ENCODE measurements around the gene MAPRE2.
A peak's percentile ranks its signal among the peaks of the same experiment; 100 is the strongest.

MAPRE2 gene

GRCh38 chr18:35040988-35041814 lies at the start of gene MAPRE2:
Gene MAPRE2 (plus strand): TSS chr18:35041413. CDS start chr18:35041540, 127 bp downstream.
- ATAC-seq (peak; percentile 88), DNase-seq (peak; percentile 97 to 98)
- Mint-ChIP-seq H3K27ac (peak within 1 kb of the TSS; percentile 99), H3K27me3 (no peaks in the 10 kb centered on the region), H3K4me3 (peak within 1 kb of the TSS; percentile 95 to 98), H3K9me3 (no peaks in the 10 kb centered on the region), H3K4me1 (peaks cover 69% of the 10 kb centered on the region)

GRCh38 chr18:34991561-34991960 lies 49.7 kb upstream of the MAPRE2 start:
- no peak overlapping the region for H3K4me3 Mint-ChIP-seq
- DNase-seq (no peak), ATAC-seq (no peak)
- H3K4me1 Mint-ChIP-seq, result peaks cover 10% of the 10 kb centered on the region
- no peaks in the 10 kb centered on the region for H3K9me3 Mint-ChIP-seq
- H3K27ac Mint-ChIP-seq, result no peak overlapping the region
- H3K27me3 Mint-ChIP-seq, result no peaks in the 10 kb centered on the region

DNA sequence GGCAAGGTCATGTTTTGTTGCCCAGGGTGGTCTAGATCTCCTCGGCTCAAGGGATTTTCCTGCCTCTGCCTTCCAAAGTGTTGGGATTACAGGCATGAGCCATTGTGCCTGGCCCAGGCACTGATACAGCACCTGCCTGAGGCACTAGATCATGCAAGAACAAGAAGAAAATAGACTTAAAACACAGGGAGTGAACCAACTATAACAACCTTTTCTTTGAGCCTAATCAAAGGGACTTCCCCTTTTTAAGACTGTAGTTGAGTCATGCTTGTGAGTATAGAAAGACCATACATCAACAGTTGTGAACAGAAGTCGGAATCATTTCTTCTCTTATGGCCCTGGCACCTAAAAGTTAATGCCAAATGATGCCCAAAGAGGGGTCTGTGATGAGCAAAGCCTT lies 47.9 kb upstream of the MAPRE2 start:
- H3K9me3 Mint-ChIP-seq, result no peaks in the 10 kb centered on the region
- H3K27ac Mint-ChIP-seq, result no peak overlapping the region
- no peaks in the 10 kb centered on the region for H3K27me3 Mint-ChIP-seq
- ATAC-seq (peak; percentile 82), DNase-seq (no peak)
- H3K4me1 Mint-ChIP-seq, result peaks cover 10% of the 10 kb centered on the region
- H3K4me3 Mint-ChIP-seq, result no peak overlapping the region

DNA sequence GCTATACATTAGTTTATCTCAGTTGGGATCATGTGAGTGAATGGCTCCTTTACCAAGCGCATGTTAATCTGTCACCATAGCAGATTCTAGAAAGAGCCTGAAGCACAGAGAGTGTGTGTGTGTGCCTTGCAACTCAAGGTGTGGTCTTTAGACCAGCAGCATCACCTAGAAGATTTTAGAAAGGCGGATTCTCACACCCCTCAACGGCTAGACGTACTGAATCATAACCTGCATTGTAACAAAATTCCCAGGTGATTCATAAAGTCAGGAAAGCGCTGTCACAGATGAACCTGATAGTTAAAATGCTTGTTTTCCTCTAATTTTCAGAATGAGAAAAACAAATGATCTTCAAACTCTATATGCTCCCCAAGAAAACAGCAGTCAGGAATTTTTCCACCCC lies 45.5 kb upstream of the MAPRE2 start:
- no peaks in the 10 kb centered on the region for H3K27me3 Mint-ChIP-seq
- no peaks in the 10 kb centered on the region for H3K9me3 Mint-ChIP-seq
- peaks cover 16% of the 10 kb centered on the region for H3K4me1 Mint-ChIP-seq
- ATAC-seq, result no peak
- DNase-seq, result no peak
- no peak overlapping the region for H3K27ac Mint-ChIP-seq
- H3K4me3 Mint-ChIP-seq, result no peak overlapping the region

DNA sequence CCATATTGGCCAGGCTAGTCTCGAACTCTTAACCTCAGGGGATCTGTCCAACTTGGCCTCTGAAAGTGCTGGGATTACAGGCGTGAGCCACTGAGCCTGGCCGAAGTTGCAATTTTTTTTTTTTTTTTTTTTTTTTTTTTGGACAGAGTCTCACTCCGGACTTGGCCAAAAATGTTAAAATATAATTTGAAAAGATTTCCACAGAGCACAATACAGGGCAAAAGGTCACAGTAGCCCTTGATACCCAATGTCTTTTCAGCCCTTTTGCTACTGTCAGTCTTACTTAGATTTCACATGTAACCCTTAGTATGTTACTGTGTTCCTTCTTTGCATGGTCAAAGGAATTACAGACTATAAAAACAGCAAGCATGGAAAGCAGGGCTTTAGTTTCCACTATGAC lies 42.6 kb upstream of the MAPRE2 start:
- H3K9me3 Mint-ChIP-seq, result no peaks in the 10 kb centered on the region
- no peak overlapping the region for H3K4me3 Mint-ChIP-seq
- ATAC-seq, result no peak
- H3K27ac Mint-ChIP-seq, result no peak overlapping the region
- peaks cover 8% of the 10 kb centered on the region for H3K4me1 Mint-ChIP-seq
- H3K27me3 Mint-ChIP-seq, result no peaks in the 10 kb centered on the region
- DNase-seq, result no peak

- Mint-ChIP-seq H3K9me3 (no peaks in the 10 kb centered on the region), H3K27ac (no peak overlapping the region), H3K4me1 (peaks cover 5% of the 10 kb centered on the region), H3K27me3 (no peaks in the 10 kb centered on the region), H3K4me3 (no peak overlapping the region)
- DNase-seq, result no peak
- ATAC-seq, result no peak
Observed at GRCh38 chr18:34999756-35000289, 41.4 kb upstream of the MAPRE2 start.

- Mint-ChIP-seq H3K4me1 (peaks cover 5% of the 10 kb centered on the region), H3K4me3 (no peak overlapping the region), H3K9me3 (no peaks in the 10 kb centered on the region), H3K27ac (peak overlapping the region in 1 of 2 donors; percentile 20), H3K27me3 (no peaks in the 10 kb centered on the region)
- no peak for ATAC-seq
- no peak for DNase-seq
Observed at GRCh38 chr18:35000457-35000856, 40.8 kb upstream of the MAPRE2 start.

DNA sequence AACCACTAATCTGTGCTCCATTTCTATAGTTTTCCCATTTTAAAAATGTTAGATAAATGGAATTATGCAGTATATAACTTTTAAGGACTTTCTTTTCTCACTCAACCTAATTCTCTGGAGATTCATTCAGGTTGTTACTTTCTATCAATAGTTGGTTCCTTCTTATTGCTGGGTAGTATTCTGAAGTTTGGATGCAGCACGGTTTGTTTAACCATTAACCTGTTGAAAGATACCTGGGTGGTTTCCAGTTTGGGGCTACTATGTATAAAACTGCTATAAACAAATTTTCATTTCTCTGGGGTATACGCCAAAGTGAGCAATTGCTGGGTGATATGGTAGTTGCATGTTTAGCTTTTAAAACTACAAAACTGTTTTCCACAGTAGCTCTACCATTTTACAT lies 39.1 kb upstream of the MAPRE2 start:
- H3K27ac Mint-ChIP-seq, result no peak overlapping the region
- H3K27me3 Mint-ChIP-seq, result no peaks in the 10 kb centered on the region
- peaks cover 5% of the 10 kb centered on the region for H3K4me1 Mint-ChIP-seq
- DNase-seq (no peak), ATAC-seq (no peak)
- no peaks in the 10 kb centered on the region for H3K9me3 Mint-ChIP-seq
- no peak overlapping the region for H3K4me3 Mint-ChIP-seq

DNA sequence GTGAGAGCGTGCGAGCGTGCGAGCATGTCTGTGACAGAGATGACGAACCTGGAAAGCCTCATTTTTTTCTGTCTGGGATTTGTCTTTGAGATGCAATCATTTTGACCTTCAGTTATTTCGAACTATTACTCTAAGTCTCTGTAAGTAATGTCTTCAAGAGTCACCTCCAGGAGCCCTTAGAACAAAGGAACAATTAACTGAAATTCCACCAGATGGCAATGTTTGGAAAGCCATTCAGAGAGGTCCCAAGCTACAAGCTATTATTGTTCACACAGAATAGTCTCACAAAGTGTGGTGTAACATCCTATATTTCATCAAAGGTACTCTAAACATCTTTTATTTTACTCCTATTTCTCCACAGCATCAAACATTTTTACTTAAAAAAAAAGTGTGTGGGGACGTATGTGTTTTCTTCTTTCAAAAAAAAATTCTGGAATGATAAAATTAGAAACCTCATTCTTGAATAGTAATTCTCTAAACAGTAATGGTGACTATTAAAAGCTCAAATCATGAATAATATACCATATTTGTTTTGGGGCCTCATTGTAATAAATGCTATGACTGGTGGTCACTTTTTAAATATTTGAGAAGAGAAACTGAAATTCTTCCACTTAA lies 35.1 kb upstream of the MAPRE2 start:
- H3K4me3 Mint-ChIP-seq, result no peak overlapping the region
- H3K4me1 Mint-ChIP-seq, result no peaks in the 10 kb centered on the region
- no peaks in the 10 kb centered on the region for H3K9me3 Mint-ChIP-seq
- no peaks in the 10 kb centered on the region for H3K27me3 Mint-ChIP-seq
- H3K27ac Mint-ChIP-seq, result no peak overlapping the region
- DNase-seq (no peak), ATAC-seq (peak; percentile 78)

DNA sequence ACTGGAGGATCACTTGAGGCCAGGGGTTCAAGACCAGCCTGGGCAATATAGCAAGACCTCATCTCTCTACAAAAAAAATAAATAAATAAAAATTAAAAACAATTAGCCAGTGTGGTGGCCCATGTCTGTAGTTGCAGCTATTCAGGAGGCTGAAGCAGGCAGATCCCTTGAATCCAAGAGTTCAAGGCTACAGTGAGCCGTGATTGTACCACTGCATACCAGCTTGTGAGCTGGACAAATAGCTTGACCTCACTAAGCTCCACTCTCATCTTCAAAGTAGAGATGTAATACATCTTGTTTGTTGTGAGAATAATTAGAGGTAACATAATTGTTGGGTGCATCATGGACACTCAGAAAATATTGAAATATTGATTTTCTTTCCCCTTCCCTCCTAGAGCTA lies 31.1 kb upstream of the MAPRE2 start:
- Mint-ChIP-seq H3K9me3 (no peaks in the 10 kb centered on the region), H3K4me1 (no peaks in the 10 kb centered on the region), H3K27ac (no peak overlapping the region), H3K4me3 (no peak overlapping the region), H3K27me3 (no peaks in the 10 kb centered on the region)
- DNase-seq, result no peak
- ATAC-seq, result no peak

GRCh38 chr18:35010993-35011392 lies 30.2 kb upstream of the MAPRE2 start:
- H3K4me1 Mint-ChIP-seq, result no peaks in the 10 kb centered on the region
- ATAC-seq (no peak), DNase-seq (no peak)
- no peak overlapping the region for H3K27ac Mint-ChIP-seq
- H3K9me3 Mint-ChIP-seq, result no peaks in the 10 kb centered on the region
- no peaks in the 10 kb centered on the region for H3K27me3 Mint-ChIP-seq
- no peak overlapping the region for H3K4me3 Mint-ChIP-seq

DNA sequence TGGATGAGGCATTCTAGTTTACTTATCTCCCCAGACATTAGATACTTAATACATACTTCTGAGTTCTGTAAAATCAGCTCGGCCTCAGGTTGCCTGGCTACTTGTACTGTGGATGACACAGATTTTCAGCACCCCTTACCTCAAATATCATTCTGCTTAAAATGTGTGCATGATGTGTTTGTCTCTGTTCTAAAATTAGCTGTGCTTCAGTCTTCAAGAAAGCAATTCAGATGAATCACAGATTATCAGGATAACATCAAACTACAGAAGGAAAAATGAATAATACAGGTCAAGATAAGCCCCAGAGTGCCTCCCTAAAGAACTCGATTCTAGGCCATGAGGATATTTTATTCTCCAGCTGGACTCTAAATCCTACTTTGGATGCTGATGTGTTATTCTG lies 21.3 kb upstream of the MAPRE2 start:
- ATAC-seq (no peak), DNase-seq (no peak)
- Mint-ChIP-seq H3K9me3 (no peaks in the 10 kb centered on the region), H3K27ac (no peak overlapping the region), H3K4me1 (no peaks in the 10 kb centered on the region), H3K4me3 (no peak overlapping the region), H3K27me3 (no peaks in the 10 kb centered on the region)

DNA sequence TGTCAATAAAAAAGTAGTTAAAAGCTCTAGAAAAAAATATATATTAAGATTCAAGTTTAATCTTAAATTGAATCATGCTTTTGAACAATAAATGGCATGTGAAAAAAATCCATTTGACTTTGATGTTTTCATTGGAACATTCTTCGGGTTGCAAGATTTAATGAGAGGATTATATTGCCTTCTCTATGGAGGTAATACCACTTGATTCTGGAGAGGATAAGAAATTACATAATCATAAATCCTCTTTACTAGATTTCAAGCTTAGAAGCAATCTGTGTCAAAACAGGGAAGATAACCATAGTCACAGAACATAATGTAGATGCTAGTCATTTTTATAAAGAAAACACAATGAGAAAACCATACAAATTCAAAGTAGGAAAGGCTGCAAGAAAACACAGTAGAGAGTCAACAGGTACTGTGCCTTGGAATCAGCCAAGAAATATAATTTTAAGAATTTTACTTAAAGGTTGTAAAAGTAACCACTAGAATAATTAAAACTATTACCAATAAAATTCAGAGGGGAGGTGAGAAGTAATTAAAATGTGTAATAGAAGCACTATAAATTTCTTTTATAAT lies 18.7 kb upstream of the MAPRE2 start:
- Mint-ChIP-seq H3K27me3 (no peaks in the 10 kb centered on the region), H3K27ac (no peak overlapping the region), H3K4me3 (no peak overlapping the region), H3K9me3 (no peaks in the 10 kb centered on the region), H3K4me1 (peaks cover 17% of the 10 kb centered on the region)
- DNase-seq (no peak), ATAC-seq (no peak)

DNA sequence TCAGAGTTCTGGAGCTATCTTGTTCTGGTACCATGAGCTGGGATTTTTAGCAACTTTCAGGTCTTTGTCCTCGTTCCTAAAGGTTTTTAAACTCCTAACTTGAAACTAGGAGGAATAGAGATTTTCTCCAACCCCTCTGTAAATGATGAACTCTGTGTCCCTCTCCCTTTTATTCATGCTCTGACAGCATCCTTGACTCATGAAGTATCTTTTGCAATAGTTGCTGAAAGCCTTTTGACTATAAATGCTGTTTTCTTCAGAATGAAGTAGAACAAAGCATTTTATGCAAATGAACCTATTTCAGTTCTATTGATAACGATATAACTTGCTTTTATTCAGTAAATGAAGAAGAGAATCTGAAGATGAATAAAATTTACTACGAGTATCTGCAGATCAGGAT lies 17.0 kb upstream of the MAPRE2 start:
- no peak overlapping the region for H3K4me3 Mint-ChIP-seq
- no peaks in the 10 kb centered on the region for H3K27me3 Mint-ChIP-seq
- no peak for DNase-seq

DNA sequence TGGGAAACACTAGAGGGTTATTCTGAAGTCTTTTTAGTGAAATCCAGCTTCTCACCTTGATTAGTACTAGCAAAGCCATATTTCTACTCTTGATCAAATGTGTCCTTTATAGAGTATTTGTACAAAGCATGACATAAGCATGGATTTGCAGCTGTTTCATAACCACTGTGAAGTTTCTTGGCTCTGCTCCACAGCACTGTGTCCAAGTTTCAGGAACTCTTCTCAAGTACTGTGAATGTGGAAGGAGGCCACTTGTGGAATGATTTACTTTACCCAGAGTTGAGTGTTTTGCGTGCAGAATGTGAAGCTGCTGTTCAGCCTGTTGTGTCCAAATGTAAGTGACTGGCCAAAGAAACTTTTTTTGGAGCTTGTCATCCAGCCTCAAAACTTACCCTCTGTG lies 16.2 kb upstream of the MAPRE2 start:
- Mint-ChIP-seq H3K27me3 (no peaks in the 10 kb centered on the region), H3K4me3 (no peak overlapping the region), H3K9me3 (no peaks in the 10 kb centered on the region), H3K27ac (no peak overlapping the region), H3K4me1 (peaks cover 39% of the 10 kb centered on the region)
- ATAC-seq (no peak), DNase-seq (no peak)

More for the DNA sequence above, 17.0 kb upstream of the MAPRE2 start:
- ATAC-seq, result no peak
- Mint-ChIP-seq H3K9me3 (no peaks in the 10 kb centered on the region), H3K27ac (no peak overlapping the region), H3K4me1 (peaks cover 31% of the 10 kb centered on the region)

DNA sequence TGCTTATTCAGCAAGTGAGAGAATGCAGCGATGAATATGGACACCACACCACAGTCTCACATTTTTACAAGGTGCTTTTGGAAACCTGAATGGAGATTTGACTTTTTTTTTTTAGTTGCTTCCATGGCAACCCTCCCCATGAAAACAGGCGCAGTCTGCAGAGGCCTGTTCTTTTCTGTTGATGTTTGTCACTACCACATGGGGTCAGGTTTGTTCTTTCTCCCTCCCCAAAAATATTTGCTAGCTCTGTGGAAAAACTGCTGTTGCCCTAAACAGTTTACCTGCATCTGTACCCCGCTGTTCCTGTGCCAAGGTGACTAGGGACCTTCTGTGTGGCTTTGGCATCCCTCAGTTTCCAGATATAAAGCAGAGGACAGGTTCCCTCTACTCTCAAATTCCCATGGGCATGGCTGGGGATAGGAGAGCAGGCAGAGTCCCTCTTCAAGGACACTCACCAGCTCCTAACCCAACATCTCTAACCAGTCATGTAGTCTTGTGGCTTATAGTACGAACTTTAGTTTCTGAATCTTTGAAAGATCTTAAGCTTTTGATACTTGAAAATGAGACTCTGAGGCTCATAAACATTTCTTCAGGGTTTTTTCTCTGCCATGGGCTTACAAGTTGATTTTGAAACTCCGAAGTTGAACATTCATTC lies 14.7 kb upstream of the MAPRE2 start:
- Mint-ChIP-seq H3K4me3 (peak overlapping the region; percentile 13 to 46), H3K27me3 (no peaks in the 10 kb centered on the region), H3K4me1 (peaks cover 53% of the 10 kb centered on the region), H3K27ac (no peak overlapping the region), H3K9me3 (no peaks in the 10 kb centered on the region)
- peak in 1 of 2 donors; percentile 22 for DNase-seq
- peak; percentile 77 for ATAC-seq
